Measurements from ENCODE around the gene PTX4. TPM values are rescaled to one million over a fixed set of nuclear protein-coding genes. Genes with fewer than 3 reads are reported as not detected.
"Not testable (repeated sequence)": the region's sequence is repeated elsewhere in the genome, so short reads cannot be mapped to it uniquely, and the experiment has no call there.

PTX4 gene
- polyA plus RNA-seq, 1 of the 3 experiments (the other 2 are of a cell fraction) = not detected

DNA sequence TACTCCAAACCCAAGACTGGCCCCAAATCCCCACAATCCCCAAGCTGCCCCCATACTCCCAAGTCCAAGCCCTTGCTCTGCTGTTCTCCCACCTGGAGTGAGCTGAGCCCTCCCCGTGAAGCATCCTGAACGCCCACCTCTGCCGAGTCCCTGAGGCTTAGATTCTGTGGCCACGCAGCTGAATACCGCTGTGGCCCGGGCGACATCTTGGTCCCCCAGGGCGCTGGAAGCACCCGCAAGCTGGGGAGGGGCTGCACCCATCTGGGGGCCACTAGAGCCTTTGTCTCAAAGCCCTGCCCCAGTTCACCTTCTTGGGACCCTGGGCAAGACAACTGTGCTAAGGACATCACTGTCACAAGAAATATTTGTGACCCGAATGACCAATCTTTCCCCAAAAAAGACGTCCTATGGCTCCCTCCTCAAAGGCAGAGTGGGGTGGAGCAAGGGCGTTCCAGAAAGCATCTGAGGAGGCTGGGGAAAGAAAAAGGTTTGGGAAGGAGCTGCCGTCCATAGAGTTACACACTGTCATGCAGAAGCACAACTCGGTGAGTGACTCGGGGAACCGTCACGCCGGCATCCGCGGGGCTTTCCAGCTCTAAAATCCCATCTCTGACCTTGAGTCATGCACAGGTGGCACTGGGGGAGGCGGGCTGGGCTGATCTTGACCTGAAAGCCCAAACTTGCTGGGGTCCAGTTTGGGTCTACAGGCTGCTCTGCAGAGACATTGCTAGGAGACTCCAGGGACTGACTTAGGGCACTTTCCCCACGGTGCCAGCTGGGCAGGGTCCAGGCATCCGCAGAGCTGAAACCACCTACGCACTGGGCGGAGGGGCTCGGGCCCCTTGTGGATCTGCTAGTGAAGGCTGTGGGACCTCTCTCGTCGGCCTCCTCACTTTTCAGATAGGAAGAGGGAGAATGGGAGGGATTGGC is 6.6 kb downstream of the PTX4 start:
- H3K4me2 ChIP-seq = no peak overlapping the region
- ChIA-PET CTCF (interaction anchor here (1.6 kb wide), 1 partner anchor 10 kb away, joined by 3 read pairs; the partner anchor contains the start of gene TELO2), POLR2A (no interaction called here)
- H3K79me2 ChIP-seq (ENCODE audit: insufficient read depth) = no peaks in the 10 kb centered on the region
- TF ChIP-seq, protein P1, sequence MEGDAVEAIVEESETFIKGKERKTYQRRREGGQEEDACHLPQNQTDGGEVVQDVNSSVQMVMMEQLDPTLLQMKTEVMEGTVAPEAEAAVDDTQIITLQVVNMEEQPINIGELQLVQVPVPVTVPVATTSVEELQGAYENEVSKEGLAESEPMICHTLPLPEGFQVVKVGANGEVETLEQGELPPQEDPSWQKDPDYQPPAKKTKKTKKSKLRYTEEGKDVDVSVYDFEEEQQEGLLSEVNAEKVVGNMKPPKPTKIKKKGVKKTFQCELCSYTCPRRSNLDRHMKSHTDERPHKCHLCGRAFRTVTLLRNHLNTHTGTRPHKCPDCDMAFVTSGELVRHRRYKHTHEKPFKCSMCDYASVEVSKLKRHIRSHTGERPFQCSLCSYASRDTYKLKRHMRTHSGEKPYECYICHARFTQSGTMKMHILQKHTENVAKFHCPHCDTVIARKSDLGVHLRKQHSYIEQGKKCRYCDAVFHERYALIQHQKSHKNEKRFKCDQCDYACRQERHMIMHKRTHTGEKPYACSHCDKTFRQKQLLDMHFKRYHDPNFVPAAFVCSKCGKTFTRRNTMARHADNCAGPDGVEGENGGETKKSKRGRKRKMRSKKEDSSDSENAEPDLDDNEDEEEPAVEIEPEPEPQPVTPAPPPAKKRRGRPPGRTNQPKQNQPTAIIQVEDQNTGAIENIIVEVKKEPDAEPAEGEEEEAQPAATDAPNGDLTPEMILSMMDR (IDR thresholded peaks at IDR 0.05) = no peak
- TF ChIP-seq RCOR1 (IDR thresholded peaks at IDR 0.05; ENCODE audit: low read length) = no peak
- TF ChIP-seq, protein P2, sequence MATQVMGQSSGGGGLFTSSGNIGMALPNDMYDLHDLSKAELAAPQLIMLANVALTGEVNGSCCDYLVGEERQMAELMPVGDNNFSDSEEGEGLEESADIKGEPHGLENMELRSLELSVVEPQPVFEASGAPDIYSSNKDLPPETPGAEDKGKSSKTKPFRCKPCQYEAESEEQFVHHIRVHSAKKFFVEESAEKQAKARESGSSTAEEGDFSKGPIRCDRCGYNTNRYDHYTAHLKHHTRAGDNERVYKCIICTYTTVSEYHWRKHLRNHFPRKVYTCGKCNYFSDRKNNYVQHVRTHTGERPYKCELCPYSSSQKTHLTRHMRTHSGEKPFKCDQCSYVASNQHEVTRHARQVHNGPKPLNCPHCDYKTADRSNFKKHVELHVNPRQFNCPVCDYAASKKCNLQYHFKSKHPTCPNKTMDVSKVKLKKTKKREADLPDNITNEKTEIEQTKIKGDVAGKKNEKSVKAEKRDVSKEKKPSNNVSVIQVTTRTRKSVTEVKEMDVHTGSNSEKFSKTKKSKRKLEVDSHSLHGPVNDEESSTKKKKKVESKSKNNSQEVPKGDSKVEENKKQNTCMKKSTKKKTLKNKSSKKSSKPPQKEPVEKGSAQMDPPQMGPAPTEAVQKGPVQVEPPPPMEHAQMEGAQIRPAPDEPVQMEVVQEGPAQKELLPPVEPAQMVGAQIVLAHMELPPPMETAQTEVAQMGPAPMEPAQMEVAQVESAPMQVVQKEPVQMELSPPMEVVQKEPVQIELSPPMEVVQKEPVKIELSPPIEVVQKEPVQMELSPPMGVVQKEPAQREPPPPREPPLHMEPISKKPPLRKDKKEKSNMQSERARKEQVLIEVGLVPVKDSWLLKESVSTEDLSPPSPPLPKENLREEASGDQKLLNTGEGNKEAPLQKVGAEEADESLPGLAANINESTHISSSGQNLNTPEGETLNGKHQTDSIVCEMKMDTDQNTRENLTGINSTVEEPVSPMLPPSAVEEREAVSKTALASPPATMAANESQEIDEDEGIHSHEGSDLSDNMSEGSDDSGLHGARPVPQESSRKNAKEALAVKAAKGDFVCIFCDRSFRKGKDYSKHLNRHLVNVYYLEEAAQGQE (IDR thresholded peaks at IDR 0.05; ENCODE audit: low read depth, low read length) = no peak
- no peak for TF ChIP-seq FOXJ3 (CRISPR knock-in tag; IDR thresholded peaks at IDR 0.05)
- TF ChIP-seq FOSL2 (IDR thresholded peaks at IDR 0.05; ENCODE audit: borderline replicate concordance, low read depth) = no peak
- no peak for TF ChIP-seq RAD21 (IDR thresholded peaks at IDR 0.05; ENCODE audit: low read length)
- TF ChIP-seq, protein P3, sequence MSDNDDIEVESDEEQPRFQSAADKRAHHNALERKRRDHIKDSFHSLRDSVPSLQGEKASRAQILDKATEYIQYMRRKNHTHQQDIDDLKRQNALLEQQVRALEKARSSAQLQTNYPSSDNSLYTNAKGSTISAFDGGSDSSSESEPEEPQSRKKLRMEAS (IDR thresholded peaks at IDR 0.05; ENCODE audit: low read depth) = no peak
- TF ChIP-seq, protein P4, sequence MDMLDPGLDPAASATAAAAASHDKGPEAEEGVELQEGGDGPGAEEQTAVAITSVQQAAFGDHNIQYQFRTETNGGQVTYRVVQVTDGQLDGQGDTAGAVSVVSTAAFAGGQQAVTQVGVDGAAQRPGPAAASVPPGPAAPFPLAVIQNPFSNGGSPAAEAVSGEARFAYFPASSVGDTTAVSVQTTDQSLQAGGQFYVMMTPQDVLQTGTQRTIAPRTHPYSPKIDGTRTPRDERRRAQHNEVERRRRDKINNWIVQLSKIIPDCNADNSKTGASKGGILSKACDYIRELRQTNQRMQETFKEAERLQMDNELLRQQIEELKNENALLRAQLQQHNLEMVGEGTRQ (IDR thresholded peaks at IDR 0.05; ENCODE audit: borderline replicate concordance, low read depth, low read length) = no peak
- TF ChIP-seq EP300 (IDR thresholded peaks at IDR 0.05; ENCODE audit: borderline replicate concordance in 1 of 2, low read depth in 1 of 2, low read length in 1 of 2) = no peak
- TF ChIP-seq, protein P5, sequence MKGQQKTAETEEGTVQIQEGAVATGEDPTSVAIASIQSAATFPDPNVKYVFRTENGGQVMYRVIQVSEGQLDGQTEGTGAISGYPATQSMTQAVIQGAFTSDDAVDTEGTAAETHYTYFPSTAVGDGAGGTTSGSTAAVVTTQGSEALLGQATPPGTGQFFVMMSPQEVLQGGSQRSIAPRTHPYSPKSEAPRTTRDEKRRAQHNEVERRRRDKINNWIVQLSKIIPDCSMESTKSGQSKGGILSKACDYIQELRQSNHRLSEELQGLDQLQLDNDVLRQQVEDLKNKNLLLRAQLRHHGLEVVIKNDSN (IDR thresholded peaks at IDR 0.05; ENCODE audit: borderline replicate concordance, low read depth) = no peak
- no peak for TF ChIP-seq TCF12 (IDR thresholded peaks at IDR 0.05)
- no peak for TF ChIP-seq YY1 (IDR thresholded peaks at IDR 0.05; ENCODE audit: low read depth)
- TF ChIP-seq SMC3 (IDR thresholded peaks at IDR 0.05; ENCODE audit: low read depth, low read length) = no peak
- TF ChIP-seq POLR2AphosphoS5 (IDR thresholded peaks at IDR 0.05; ENCODE audit: low read depth, low read length) = no peak
- TF ChIP-seq TAF1 (IDR thresholded peaks at IDR 0.05; ENCODE audit: borderline replicate concordance, low read depth, low read length) = no peak
- no peaks in the 10 kb centered on the region for H3K36me3 ChIP-seq (replicated peaks in 1 of 2; ENCODE audit: control insufficient read depth in 1 of 2, insufficient read depth in 2 of 2, low read length in 1 of 2)
- no peaks in the 10 kb centered on the region for H3K9me3 ChIP-seq
- no peak overlapping the region for H3K9ac ChIP-seq
- H3K27me3 ChIP-seq (ENCODE audit: insufficient read depth) = no peaks in the 10 kb centered on the region
- no peaks in the 10 kb centered on the region for H3K9me2 ChIP-seq
- no peak overlapping the region for H2AFZ ChIP-seq (ENCODE audit: low read depth)
- peaks cover 0 to 4% of the 10 kb centered on the region in 2 experiments; a peak in 1 of 4 replicates for H3K4me1 ChIP-seq (ENCODE audit: control insufficient read depth in 1 of 2, insufficient read depth in 2 of 2, low read depth in 1 of 2, low read length in 1 of 2)
- no peak for DNase-seq
- 72% methylated on average over 22 of the region's 28 CpGs for WGBS (ENCODE audit: low lambda C conversion rate)
- no peaks in the 10 kb centered on the region for H3F3A ChIP-seq (replicated peaks; ENCODE audit: insufficient read depth)
- no peaks in the 10 kb centered on the region for H4K20me1 ChIP-seq (ENCODE audit: insufficient read depth)
- no peak overlapping the region for H3K27ac ChIP-seq (ENCODE audit: low read depth in 2 of 2, low read length in 1 of 2)
- H3K4me3 ChIP-seq (ENCODE audit: low read depth in 2 of 2, low read length in 1 of 2) = no peak overlapping the region

DNA sequence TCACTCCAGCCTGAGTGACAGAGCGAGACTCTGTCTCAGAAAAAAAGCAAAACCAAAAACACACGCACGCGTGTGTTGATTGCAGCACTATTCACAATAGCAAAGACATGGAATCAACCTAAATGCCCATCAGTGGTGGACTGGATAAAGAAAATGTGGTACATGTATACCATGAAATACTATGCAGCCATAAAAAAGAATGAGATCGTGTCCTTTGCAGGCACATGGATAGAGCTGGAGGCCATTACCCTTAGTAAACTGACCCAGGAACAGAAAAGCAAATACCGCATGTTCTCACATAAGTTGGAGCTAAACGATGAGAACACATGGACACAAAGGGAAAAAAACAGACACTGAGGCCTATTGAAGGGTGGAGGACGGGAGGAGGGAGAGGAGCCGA is 9.8 kb downstream of the PTX4 start:
- peaks cover 14% of the 10 kb centered on the region for H3K79me2 ChIP-seq (ENCODE audit: insufficient read depth)
- H3K4me2 ChIP-seq; H3K9me2 ChIP-seq; H3K27ac ChIP-seq (ENCODE audit: low read depth in 2 of 2, low read length in 1 of 2); H3F3A ChIP-seq (replicated peaks; ENCODE audit: insufficient read depth); H3K27me3 ChIP-seq (ENCODE audit: insufficient read depth); H2AFZ ChIP-seq (ENCODE audit: low read depth); H4K20me1 ChIP-seq (ENCODE audit: insufficient read depth); POLR2A ChIA-PET; H3K36me3 ChIP-seq (replicated peaks in 1 of 2; ENCODE audit: control insufficient read depth in 1 of 2, insufficient read depth in 2 of 2, low read length in 1 of 2); H3K9ac ChIP-seq; DNase-seq; H3K9me3 ChIP-seq; H3K4me3 ChIP-seq (ENCODE audit: low read depth in 2 of 2, low read length in 1 of 2); CTCF ChIA-PET: not testable (repeated sequence)
- H3K4me1 ChIP-seq (ENCODE audit: control insufficient read depth in 1 of 2, insufficient read depth in 2 of 2, low read depth in 1 of 2, low read length in 1 of 2) = peaks cover 1 to 11% of the 10 kb centered on the region in 2 experiments; a peak in 2 of 4 replicates
- WGBS (ENCODE audit: low lambda C conversion rate) = 74% methylated on average over 9 of the region's 9 CpGs
